H1 (cell line): ENCODE measurements around the gene TTC3. TPM values are rescaled to one million over a fixed set of nuclear protein-coding genes. Genes with fewer than 3 reads are reported as not detected.

Source experiments
- ATF3 ChIP-seq: IDR thresholded peaks from 2 replicates; pipeline ENCODE4 v1.6.1; 2011; ENCODE audit warnings: low read depth, mild to moderate bottlenecking, low read length; ENCODE audit not compliant: insufficient read depth
- CREB1 ChIP-seq: IDR thresholded peaks from 2 replicates; pipeline ENCODE4 v1.6.1; 2012; ENCODE audit warnings: inconsistent platforms
- MAFK ChIP-seq: IDR thresholded peaks from 2 replicates; pipeline ENCODE4 v1.6.1; 2012; ENCODE audit warnings: low read depth, mild to moderate bottlenecking, improper control_type of control experiment, low read length
- RAD21 ChIP-seq, 2 experiments: IDR thresholded peaks in 1 of 2; conservative IDR thresholded peaks in 1 of 2; 2 replicates each; pipeline ENCODE4 v1.6.1; 2011; ENCODE audit warnings: low read depth in 2 of 2, low read length in 2 of 2, improper control_type of control experiment in 1 of 2, inconsistent platforms in 1 of 2, mild to moderate bottlenecking in 1 of 2, moderate library complexity in 1 of 2
- SP2 ChIP-seq: IDR thresholded peaks from 2 replicates; pipeline ENCODE4 v1.6.1; 2012; ENCODE audit warnings: mild to moderate bottlenecking, low read length, inconsistent platforms
- TCF12 ChIP-seq: IDR thresholded peaks from 2 replicates; pipeline ENCODE4 v1.6.1; 2011; ENCODE audit warnings: low read depth, mild to moderate bottlenecking, low read length
- ZNF274 ChIP-seq: IDR thresholded peaks from 2 replicates; pipeline ENCODE4 v1.7.0; 2012; ENCODE audit warnings: low read length, borderline replicate concordance; ENCODE audit errors: extremely low read depth
- polyA plus RNA-seq, 7 experiments: library from polyadenylated mRNA; depleted of rRNA in 3 of 7; stranded (reverse) in 5 of 7; unstranded in 2 of 7; fragments of >200 nt in 5 of 7; fragments of 200-250 nt in 2 of 7; gene quantifications; 1 replicate in 5 of 7; 2 replicates in 1 of 7; 4 replicates in 1 of 7; pipeline versions ENCODE4 v1.2.1 to v1.2.3, GENCODE V29; 2011 to 2013; ENCODE audit warnings: missing spikeins in 2 of 7, mixed read lengths in 2 of 7
- total RNA-seq: library from RNA; stranded (reverse); fragmentation: NEBNext Ultra II Directional; extraction: Animal tissue kit (Norgen Biotek cat#: 25700); gene quantifications from 2 replicates; pipeline ENCODE4 v1.2.1, GENCODE V29; 2021

The TTC3 gene
- total and polyA plus RNA-seq, 2 of the 8 experiments (the other 6 are each of a cell fraction or from before 2014, with no cell fraction given) = 11.0 to 36.2 TPM

- TF ChIP-seq ZNF274 (no peak), MAFK (no peak), SP2 (no peak), TCF12 (no peak), CREB1 (no peak), ATF3 (no peak), RAD21 (IDR thresholded peaks at IDR 0.05 in 1 of 2, conservative IDR thresholded peaks at IDR 0.05 in 1 of 2; ENCODE audit: low read depth in 2 of 2, low read length in 2 of 2) (no peak)
- TF ChIP-seq, all 59 proteins: peak for 0
Observed at GRCh38 chr21:37076087-37076850, 3.2 kb downstream of the TTC3 start (continued).
